H1 (cell line): ENCODE measurements around the gene CRTC2.

Experiments used
- CHD2 ChIP-seq: IDR thresholded peaks from 2 replicates; pipeline ENCODE4 v1.6.1; 2012; ENCODE audit warnings: low read length, improper control_type of control experiment
- MAX ChIP-seq: IDR thresholded peaks from 2 replicates; pipeline ENCODE4 v1.6.1; 2012; ENCODE audit warnings: inconsistent platforms
- TAF1 ChIP-seq: IDR thresholded peaks from 2 replicates; pipeline ENCODE4 v1.6.1; 2011; ENCODE audit warnings: mild to moderate bottlenecking, low read depth, low read length
- TEAD4 ChIP-seq: IDR thresholded peaks from 2 replicates; pipeline ENCODE4 v1.6.1; 2012; ENCODE audit warnings: low read depth, low read length, inconsistent platforms, mixed read lengths

- no peak for TF ChIP-seq MAX
- TF ChIP-seq CHD2, result no peak
- TF ChIP-seq TEAD4, result no peak
- no peak for TF ChIP-seq TAF1
Observed at GRCh38 chr1:153953859-153954365, 4.5 kb downstream of the CRTC2 start.
